Choroid plexus epithelial cell (primary cell): ENCODE measurements around the gene CHST5.
A peak's percentile ranks its signal among the peaks of the same experiment; 100 is the strongest.

Experiments
- DNase-seq: peaks from one replicate; pipeline ENCODE4 v3.0.0-alpha.2; 2010; ENCODE audit warnings: low read depth
- H3K4me3 ChIP-seq: 2 replicates; pipeline ENCODE4 v1.5.1; 2011; ENCODE audit warnings: low read depth, mild to moderate bottlenecking, control low read depth, low read length, moderate library complexity
- CTCF ChIP-seq: conservative IDR thresholded peaks from 2 replicates; pipeline ENCODE4 v1.5.1; 2011; ENCODE audit warnings: low read depth, mild to moderate bottlenecking, control low read depth, inconsistent platforms, low read length, moderate library complexity

CHST5 gene

DNA sequence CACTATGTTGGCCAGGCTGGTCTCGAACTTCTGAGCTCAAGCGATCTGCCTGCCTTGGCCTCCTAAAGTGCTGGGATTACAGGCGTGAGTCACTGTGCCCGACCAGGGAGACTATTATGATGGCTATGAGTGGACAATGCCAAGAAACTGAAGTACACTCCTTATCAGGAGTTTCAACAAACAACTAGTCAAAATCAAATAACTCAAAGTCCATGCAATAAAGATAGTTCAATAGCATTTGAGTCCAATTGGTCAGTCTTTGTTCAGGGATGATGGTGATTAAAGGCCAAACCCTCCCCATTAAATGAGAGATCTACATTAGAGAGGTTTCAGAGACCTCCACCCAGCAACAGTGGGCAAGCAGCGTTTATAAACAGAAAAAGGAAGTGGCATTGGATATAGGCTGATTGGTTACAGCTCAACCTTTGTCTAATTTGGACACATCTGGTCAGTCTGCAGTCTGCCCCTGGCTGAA is 8.0 kb downstream of the CHST5 start:
- no peak for DNase-seq
- no peak for TF ChIP-seq CTCF
- H3K4me3 ChIP-seq = no peak overlapping the region

DNA sequence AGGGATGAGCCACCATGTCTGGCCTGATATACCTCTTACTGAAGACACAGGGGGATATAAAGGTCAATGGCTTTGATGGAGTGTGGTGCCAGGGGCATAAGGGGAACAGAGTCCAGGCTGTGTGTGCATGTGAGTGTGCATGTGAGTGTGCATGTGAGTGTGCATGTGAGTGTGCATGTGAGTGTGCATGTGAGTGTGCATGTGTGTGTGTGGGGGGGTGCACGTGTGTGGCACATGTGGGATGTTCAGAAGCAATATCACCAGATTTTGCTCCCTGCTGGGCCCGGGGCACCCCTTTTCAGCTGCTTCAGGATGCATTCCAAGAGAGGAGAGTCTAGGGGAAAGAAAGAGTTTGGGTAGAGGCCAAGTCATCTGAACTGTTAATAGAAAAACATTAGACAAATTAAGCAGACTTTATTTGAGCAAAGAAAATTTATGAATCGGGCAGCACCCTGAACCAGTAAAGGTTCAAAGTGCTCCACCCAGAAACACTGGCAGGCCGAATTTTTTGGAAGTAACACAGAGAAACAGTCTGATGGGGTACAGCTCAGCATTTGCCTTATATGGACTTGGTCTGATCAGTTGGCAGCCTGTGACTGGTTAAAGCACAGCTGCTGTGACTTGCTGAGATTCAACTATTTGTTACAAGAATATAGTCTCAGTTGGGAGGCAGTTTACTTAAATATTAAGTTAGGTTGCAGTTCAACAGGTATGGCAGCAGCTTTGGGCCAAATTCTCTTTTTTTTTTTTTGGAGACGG is 9.7 kb downstream of the CHST5 start:
- no peak overlapping the region for H3K4me3 ChIP-seq
- DNase-seq = no peak
- TF ChIP-seq CTCF = no peak

GRCh38 chr16:75519175-75519574 is 16.7 kb downstream of the CHST5 start:
- no peak for DNase-seq
- TF ChIP-seq CTCF = no peak
- no peak overlapping the region for H3K4me3 ChIP-seq

GRCh38 chr16:75516189-75516966 is 19.5 kb downstream of the CHST5 start:
- H3K4me3 ChIP-seq = peak overlapping the region; percentile 88
- DNase-seq = peak; percentile 5

- no peak for TF ChIP-seq CTCF
- no peak overlapping the region for H3K4me3 ChIP-seq
- DNase-seq = no peak
These were observed 21.6 kb downstream of the CHST5 start for GRCh38 chr16:75514296-75514695.

DNA sequence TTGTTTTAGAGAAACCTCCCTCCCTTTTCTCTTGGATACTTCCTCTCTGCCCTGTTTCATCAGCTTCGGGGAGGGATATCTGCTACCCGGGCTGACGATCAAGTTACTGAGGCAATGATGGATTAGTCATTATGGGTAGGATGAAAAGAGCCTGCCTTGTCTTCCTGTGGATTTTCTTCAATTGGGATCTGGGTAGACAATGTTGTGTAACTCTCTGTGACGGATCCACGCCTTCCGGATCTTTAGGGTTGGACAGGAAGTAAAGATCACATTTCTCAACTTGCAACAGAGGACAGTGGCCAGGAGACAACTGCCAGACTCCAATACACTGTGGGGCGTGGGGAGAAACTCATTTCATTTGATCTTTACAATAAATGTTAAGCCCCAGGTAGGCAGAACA is 29.3 kb downstream of the CHST5 start:
- DNase-seq = peak; percentile 93
- no peak overlapping the region for H3K4me3 ChIP-seq
- TF ChIP-seq CTCF = no peak

DNA sequence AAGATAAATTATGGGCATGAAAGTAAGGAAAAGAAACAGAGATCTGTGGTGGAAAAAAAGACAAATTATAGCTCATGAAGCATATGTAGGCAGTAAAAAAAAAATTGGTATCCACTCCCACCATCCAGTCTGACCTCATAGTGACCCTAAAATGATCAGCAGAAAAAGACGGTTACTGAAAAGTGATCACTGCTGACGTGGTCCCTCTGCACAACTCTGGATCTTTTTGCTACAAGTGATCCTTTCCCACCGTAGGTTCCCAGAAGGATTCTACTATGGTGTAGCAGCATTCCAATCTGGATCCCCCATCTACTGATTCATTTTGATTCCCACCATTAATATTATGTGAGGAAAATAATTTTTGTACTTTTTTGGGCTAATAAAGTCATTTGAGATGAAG is 29.8 kb downstream of the CHST5 start:
- peak; percentile 6 for DNase-seq
- TF ChIP-seq CTCF = no peak
- no peak overlapping the region for H3K4me3 ChIP-seq
